GM03348 (cell line): ENCODE results near the gene FAM222A.

ENCODE experiments used
- DNase-seq: peaks from one replicate; pipeline ENCODE4 v3.0.0; 2012; ENCODE audit warnings: low spot score

Gene FAM222A

GRCh38 chr12:109713187-109714070, at the start of gene FAM222A:
TSS of gene FAM222A (plus strand) at chr12:109713825. CDS start at chr12:109744147, 30,322 bp downstream.
- peak; percentile 100 for DNase-seq

GRCh38 chr12:109664402-109664801, 49.2 kb upstream of the FAM222A start:
- DNase-seq: no peak

- no peak for DNase-seq
Observed at GRCh38 chr12:109666068-109666467, 47.6 kb upstream of the FAM222A start.

- no peak for DNase-seq
Observed at GRCh38 chr12:109670731-109671130, 42.9 kb upstream of the FAM222A start.

- DNase-seq: no peak
Observed at GRCh38 chr12:109671502-109671901, 42.1 kb upstream of the FAM222A start.

- DNase-seq: no peak
Observed at GRCh38 chr12:109673379-109673778, 40.2 kb upstream of the FAM222A start.

GRCh38 chr12:109673884-109674283, 39.7 kb upstream of the FAM222A start:
- DNase-seq: no peak

- no peak for DNase-seq
Observed at GRCh38 chr12:109675411-109675810, 38.2 kb upstream of the FAM222A start.

GRCh38 chr12:109677279-109677691, 36.3 kb upstream of the FAM222A start:
- no peak for DNase-seq

GRCh38 chr12:109678719-109679118, 34.9 kb upstream of the FAM222A start:
- no peak for DNase-seq

GRCh38 chr12:109679501-109680263, 33.9 kb upstream of the FAM222A start:
- no peak for DNase-seq

- DNase-seq: no peak
Observed at GRCh38 chr12:109680264-109681005, 33.2 kb upstream of the FAM222A start.

GRCh38 chr12:109681986-109682707, 31.5 kb upstream of the FAM222A start:
- DNase-seq: no peak

GRCh38 chr12:109682708-109683060, 30.9 kb upstream of the FAM222A start:
- DNase-seq: no peak

GRCh38 chr12:109683316-109683715, 30.3 kb upstream of the FAM222A start:
- DNase-seq: no peak

GRCh38 chr12:109685574-109686447, 27.8 kb upstream of the FAM222A start:
- DNase-seq: no peak

GRCh38 chr12:109686523-109686922, 27.1 kb upstream of the FAM222A start:
- DNase-seq: no peak

GRCh38 chr12:109687250-109687649, 26.4 kb upstream of the FAM222A start:
- DNase-seq: no peak

- DNase-seq: no peak
Observed at GRCh38 chr12:109689426-109689825, 24.2 kb upstream of the FAM222A start.

- no peak for DNase-seq
Observed at GRCh38 chr12:109693160-109693559, 20.5 kb upstream of the FAM222A start.
